IPS DF 4.7 (cell line): ENCODE results near the gene PEAK1.

Source experiments
- DNase-seq: peaks from one replicate; pipeline ENCODE4 v3.0.0-alpha.2; 2013; ENCODE audit warnings: low spot score; ENCODE audit errors: extremely low read depth

Gene PEAK1

GRCh38 chr15:77143191-77143590 is 276.7 kb downstream of the PEAK1 start:
- DNase-seq: no peak

GRCh38 chr15:77140220-77140619 is 279.7 kb downstream of the PEAK1 start:
- no peak for DNase-seq

GRCh38 chr15:77139312-77139711 is 280.6 kb downstream of the PEAK1 start:
- DNase-seq: no peak

DNA sequence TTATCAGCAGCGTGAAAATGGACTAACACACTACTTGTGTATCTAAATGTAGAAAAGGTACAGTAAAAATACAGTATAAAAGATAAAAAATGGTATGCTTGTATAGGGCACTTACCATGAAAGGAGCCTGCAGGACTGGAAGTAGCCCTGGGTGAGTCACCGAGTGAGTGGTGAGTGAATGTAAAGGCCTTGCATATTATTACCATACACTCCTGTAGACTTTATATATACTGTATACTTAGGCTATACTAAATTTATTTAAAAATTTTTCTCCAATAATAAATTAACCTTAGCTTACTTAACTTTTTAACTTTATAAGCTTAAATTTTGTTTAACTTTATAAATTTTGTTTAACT is 281.8 kb downstream of the PEAK1 start:
- DNase-seq: no peak

GRCh38 chr15:77135181-77135580 is 284.7 kb downstream of the PEAK1 start:
- no peak for DNase-seq

- DNase-seq: no peak
Measured at GRCh38 chr15:77130315-77130930, 289.5 kb downstream of the PEAK1 start.

DNA sequence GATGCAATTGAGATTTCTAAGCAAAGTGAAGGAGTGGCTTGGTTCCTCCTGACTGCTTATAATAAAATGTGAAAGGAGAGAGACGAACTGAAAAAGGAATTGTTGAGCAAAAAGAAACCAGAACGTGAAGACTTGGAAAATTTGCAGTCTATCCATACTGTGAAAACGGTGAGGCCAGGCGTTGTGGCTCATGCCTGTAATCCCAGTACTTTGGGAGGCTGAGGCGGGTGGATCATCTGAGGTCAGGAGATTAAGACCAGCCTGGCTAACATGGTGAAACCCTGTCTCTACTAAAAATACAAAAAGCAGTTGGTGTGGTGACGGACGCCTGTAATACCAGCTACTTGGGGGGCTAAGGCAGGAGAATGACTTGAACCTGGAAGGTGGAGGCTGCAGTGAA is 292.3 kb downstream of the PEAK1 start:
- DNase-seq: no peak

DNA sequence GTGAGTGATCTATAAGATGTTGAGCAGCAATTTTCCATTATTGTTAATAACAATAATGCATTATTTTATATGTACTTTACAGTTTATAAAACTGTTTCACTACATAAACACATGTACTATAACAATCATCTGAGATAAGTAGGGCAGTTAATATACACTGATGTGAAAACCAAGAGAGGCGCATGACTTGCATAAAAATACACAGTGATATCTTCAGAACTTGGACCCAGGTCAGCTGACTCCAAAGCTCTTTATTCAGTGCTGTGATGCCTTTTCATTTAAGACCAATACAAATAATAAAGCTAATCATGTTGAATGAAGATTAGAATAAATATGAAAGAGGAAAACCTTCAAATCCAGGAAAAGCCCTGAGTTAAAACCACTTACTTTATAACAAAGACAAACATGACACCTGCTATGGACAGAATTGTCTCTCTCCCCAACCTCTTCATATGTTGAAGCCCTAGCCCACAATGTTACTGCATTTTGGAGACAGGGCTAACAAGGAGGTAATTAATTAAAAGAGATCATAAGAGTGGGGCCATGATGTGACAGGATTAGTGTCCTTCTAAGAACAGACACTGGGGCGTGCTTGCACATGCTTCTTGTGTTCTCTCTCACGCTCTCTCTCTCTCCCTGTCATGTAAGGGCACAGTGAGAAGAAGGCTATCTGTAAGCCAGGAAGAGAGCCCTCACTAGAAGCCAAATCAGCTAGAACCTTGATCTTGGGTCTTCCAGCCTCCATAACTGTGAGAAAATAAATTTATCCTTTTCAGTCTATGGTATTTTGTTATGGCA is 293.2 kb downstream of the PEAK1 start:
- no peak for DNase-seq

DNA sequence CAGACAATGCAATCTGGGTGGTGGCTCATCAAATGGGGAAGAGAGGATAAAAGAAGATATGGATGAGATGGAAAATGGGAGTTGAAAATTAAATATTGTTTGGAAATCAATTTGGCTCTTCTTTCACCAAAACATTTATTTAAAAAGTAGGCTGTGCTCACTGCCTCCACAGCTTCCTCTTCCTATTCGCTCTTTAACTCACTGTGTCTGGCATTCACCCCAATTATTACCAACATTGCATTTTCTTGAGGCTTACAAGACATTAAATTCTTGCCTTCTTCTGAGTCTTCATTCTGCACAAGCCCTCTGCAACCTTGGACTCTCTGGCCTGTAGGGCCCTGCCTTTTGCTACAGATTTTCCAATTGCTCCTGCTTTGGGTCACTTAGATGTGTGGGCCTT is 296.1 kb downstream of the PEAK1 start:
- DNase-seq: no peak

DNA sequence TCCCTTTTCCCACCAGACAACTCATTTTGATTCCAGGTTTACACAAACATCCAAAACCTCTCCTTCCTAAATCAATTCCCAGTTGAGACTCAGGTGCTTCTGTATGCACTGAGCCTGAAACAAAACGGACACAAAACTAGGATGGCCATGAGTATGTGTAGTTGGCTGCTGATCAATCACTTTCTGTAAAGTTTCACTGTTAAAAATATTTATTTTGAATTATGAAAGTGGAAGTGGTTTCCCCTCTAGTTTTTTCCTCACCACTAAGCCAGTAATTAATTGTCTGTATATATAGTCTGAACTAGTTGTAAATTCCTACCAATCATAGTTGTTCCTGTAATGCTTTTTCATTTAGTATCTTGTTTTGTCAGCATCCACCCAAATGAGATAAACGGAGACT is 297.3 kb downstream of the PEAK1 start:
- no peak for DNase-seq

DNA sequence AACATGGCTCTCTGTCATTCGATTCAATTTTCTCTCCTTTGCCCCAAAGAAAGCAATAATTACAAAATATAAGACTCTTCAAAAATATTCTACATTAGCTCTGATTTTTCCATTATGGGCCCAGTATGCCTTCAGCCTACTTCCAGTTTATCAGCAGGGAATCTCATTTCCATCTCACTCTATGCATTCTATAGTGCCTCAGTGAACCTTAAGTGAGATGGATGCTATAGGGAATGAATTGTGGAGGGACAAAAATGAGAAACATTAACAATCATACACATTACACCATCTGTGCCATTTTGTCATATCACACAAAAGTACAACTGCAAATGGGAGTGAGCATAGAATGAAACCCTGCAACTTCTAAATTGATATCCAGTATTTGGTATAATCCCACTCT is 298.3 kb downstream of the PEAK1 start:
- no peak for DNase-seq

- DNase-seq: no peak
Measured at GRCh38 chr15:77120576-77120975, 299.3 kb downstream of the PEAK1 start.

- no peak for DNase-seq
Measured at GRCh38 chr15:77119446-77119845, 300.5 kb downstream of the PEAK1 start.

- DNase-seq: no peak
Measured at GRCh38 chr15:77118882-77119321, 301.0 kb downstream of the PEAK1 start.

DNA sequence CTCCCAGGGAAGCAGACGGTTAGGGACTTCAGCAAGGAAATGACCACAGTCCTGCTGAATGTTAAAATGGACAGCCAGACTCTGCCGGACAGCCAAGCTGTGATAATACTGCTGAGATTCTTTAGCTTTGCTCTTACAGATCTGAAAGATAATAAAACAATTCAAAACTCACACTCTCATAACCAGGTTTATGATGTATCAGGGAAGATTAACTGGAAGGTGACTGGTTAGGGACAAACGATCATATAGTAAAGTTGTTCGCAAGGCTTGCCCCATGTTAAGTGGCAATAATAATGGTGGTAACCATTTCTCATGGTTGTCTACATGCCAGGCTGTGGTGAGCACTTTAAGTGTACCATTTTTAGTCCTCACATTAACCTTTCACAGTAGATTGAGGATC is 304.7 kb downstream of the PEAK1 start:
- DNase-seq: no peak

GRCh38 chr15:77112838-77113504 is 306.9 kb downstream of the PEAK1 start:
- no peak for DNase-seq

DNA sequence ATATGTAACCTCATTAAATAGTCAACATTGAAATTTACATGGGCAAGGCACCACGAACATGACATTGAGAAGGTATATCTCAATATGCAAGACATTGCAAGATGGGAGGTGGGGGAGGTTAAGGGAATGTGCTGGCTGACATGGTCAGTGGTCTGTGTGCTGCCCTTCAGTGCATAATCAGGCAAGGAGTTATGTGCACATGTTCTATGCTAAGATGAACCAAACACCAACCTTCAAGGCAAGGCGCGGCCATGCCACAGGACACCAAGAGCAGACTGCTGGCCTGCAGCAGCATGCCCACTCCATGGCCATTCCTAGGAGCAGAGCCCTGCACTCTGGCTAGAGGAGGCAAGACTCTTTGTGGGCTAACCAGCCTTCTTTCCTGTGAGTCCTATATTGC is 308.1 kb downstream of the PEAK1 start:
- DNase-seq: no peak

DNA sequence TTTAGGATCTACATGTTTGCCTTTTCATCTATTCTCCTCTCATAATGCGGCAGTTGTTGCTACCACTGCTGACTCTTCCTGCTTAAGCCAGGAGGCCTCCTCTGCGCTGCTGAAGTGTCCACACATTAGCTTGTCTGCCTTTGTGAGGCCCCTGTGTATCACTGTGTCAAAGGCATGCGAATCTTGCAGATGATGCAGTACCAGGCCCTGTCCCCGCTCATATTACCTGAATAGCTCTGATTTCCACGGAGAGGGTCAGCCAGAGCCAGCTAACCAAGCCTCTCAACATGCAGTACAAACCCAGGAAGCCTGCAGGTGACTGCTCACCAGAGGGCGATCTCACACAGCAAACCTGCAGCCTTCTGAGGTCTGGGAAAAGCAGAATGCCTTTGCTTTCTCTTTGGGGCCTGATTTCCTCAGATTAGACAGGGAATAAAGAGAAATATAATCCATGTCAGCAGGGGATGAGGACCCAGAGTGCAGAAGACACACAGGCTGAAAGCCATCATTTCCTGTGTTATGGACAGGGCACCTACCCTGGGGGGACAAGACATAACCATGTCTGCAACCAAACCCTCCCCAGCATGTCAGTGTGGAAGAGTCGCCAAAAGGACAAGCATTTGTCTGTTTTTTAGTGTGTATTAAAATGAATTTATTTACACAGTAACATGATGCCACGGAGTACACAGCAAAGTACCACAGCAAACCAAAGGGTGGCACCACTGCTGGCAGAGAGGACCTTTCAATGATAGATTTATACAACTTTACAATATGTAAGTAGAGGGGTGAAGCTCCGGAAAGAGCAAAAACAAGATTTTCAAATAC is 312.2 kb downstream of the PEAK1 start:
- DNase-seq: no peak

- no peak for DNase-seq
Measured at GRCh38 chr15:77107068-77107467, 312.8 kb downstream of the PEAK1 start.

GRCh38 chr15:77104155-77104554 is 315.7 kb downstream of the PEAK1 start:
- no peak for DNase-seq

DNA sequence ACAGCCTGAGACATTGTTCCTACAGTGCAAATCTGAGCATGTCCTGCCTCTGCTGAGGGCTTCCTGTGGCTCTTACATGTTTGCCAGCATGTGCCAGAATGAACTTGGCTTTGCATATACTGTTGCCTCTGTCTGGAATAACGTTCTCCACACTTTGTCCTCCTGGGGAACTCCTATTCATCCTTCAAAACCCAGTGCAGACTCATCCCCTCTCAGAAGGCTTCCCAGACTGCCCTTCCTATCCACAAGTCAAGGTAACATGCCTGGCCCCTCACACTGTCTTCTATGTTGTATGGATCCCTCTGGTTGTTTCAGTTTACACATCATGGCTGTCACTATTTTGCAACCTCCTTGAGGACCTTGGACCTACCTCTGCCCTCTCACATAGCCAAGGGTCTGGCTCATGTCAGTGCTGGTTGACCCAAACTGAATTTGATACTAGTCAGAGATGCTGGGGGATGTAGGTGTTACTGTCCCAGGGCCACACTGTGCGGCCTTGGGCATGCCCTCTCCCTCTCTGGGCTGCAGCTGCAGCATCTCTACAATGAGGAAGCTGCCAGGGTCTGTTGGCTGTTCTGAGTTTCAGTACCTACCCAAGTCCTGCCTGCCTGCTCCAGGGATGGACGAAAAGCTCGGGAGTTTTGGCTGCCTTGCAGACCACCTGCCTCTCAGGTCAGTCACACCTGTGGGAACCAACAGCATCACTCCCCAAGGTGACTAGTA is 320.0 kb downstream of the PEAK1 start:
- no peak for DNase-seq
